NCI-H146 (cell line): ENCODE data around the gene TLR7.

Experiments
- DNase-seq: peaks from one replicate; lab custom pipeline; 2025; lab: John Stamatoyannopoulos, UW

TLR7 gene

DNA sequence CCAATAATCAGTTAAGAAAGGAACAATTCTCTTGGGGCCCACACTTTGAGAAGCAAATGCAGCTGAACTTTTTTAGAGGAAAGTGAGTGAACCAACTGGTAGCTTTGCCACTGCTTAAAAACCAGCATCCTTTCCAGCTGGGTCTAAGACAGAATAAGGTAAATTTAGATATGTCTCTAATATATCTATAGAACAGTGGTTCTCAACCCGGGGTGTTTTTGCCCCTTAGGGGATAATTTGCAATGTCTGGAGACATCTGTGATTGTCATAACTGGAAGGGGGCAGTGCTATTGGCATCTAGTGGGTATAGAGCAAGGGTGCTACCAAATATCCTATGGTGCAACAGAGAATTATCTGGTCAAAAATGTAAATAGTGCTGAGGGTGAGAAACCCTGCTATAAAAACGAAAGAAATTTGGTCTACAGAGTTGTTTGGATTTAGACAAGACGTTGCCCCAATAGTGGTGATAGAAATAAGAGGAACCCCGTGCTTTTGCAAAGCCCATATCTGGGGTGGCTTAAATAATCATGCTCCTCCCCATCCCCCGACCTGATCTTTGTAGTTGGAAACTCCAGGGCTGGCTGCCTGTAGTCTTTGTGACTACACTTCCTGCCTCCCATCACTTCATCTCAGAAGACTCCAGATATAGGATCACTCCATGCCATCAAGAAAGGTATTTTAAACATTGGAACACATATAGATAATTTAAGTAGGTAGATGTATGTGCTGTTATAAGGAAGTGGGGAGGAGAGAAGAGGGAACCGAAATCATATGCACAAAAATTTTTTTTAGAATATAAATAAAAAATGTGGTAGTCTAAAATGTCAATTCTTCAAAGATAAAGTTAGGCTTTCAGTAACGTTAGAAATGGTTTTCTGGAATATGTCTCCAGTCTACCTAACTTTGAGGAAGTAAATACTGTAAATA lies at the start of gene TLR7:
Gene TLR7, plus strand, starts transcription at position 622 of the 927 bp plus-strand sequence. CDS start 507 bp downstream, outside the sequence.
- DNase-seq, result no peak

DNA sequence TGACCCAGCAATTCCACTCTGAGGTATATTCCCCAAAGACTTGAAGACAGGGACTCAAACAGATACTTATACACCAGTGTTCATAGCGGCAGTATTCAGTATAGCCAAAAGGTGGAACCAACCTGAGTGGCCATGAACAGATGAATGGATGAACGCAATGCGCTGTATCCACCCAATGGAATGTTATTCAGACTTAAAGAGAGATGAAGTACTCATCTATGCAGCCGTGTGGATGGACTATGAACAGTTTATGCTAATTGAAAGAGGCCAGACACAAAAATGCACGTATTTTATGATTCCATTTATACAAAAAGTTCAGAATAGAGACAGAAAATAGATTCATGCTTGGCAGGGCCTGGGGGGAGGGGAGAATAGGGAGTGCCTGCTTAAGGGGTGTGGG lies 49.3 kb upstream of the TLR7 start:
- no peak for DNase-seq

DNA sequence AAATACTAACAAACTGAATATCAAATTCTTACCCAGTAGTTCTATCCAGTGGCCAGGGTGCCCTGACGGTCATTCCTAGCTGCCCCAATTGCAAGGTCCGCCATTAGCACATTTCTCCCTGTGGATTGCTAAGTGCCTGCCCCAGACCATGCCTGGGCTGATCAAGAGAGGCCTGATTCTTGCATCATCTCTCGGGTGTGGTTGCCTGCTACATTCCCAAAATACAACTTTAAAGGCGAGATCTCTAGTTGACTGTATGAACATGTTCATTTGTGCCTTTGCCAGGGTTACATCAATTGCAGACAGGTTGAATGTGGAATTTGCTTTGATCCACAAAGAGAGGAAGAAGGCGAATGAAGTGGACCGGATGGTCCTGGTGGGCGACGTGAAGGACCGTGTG lies 47.6 kb upstream of the TLR7 start:
- DNase-seq, result no peak

DNA sequence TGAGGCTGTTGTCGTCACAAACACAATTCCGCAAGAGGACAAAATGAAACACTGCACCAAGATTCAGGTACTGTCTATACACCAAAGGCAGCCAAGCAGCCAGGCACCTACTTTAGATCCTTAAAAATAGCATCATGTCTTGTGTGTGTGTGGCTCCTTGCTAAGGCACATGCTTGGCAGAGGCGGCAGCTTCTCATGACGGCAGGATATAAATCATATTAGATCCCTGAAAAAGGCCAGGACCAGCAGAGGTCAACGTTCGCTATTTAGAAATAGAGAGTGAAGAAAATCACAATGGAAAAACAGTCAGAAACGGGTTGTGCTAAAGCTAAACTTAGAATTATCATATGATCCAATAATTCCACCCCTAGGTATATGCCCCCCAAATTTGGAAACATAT lies 46.1 kb upstream of the TLR7 start:
- no peak for DNase-seq

DNA sequence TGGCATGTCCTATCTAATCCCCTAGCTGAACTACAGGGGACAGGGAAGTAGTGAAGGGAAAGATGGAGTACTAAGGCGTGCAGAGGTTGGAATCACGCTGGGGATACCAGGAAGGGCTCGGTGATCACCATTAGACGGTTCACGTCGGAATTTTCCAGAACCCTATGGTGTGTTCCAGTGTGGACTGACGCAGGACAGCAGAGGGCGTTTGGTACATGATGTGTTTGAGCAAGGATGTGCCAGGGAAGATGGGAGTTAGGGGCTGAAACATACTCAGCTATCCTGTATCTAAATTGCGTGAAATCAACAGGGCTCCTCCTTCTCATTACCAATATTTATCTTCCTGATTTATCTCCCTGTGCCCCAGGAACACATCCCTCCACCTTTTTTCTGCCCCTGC lies 41.9 kb upstream of the TLR7 start:
- no peak for DNase-seq

DNA sequence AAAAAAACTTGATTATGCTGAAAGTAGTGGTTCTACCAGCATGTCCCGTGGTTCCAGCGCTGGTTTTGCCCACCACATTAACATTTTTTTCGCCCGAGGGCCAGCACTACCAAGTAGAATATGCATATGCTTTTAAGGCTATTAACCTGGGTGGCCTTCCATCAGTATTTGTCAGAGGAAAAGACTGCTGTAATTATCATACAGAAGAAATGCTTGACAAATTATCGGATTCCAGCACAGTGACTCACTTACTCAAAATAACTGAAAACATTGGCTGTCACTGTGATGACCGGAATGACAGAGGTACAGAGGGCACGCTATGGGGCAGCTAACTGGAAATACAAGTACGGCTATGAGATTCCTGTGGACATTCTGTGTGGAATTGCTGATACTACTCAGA lies 41.1 kb upstream of the TLR7 start:
- DNase-seq, result no peak

DNA sequence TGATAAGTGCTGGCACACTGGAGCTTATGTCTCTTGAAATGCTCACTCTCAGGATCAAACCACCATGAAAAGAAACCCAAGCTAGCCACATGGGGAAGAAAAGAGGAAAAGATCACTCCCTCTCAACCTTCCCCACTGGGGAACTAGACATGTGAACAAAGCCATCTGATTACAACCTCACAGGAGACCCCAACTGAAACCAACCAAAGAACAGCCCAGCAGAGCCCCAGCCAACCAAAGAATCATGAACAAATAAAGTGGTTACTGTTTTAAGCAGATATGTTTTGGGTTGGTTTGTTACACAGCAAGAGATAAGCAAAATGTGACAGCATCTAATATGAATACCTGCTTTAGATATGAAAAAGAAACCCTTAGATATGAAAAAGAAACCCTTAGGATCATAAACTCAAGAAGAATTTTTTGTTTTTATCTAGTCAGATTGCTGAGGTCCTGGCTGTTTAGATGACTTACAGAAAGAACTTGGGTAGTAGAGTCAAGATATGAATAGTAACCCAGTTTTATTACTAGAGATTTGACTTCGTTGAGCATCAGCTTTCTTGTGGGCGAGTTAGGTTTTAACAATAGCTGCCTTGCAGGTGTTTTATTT lies 23.7 kb upstream of the TLR7 start:
- DNase-seq, result no peak

DNA sequence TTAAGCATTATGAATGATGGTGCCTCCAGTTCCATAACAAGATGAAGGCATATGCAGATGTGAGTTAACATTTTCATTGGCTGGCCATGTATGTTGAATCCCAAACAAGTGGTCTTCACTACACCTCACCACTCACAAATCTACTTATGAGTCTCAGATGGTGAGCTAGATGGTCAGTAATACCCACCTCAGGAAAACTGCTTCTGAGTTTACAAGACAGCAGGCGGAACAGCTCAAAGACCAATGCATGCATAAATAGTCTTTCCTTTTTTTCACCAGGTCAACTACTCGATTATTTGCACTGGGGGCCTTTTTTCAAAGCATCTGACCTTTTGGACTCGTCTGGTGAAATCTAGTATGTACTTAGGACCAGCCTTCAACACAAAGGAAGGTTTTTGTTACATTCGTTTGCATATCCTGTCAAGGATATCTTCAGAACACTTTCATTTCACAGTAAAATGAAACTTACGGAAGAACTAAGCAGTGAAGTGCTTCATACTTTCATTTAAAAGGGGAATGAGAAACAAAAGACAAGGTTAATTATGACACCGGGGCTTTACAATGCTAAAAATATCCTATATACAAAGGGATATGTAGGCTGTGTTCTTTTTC lies 23.1 kb upstream of the TLR7 start:
- peak; percentile 5 for DNase-seq

DNA sequence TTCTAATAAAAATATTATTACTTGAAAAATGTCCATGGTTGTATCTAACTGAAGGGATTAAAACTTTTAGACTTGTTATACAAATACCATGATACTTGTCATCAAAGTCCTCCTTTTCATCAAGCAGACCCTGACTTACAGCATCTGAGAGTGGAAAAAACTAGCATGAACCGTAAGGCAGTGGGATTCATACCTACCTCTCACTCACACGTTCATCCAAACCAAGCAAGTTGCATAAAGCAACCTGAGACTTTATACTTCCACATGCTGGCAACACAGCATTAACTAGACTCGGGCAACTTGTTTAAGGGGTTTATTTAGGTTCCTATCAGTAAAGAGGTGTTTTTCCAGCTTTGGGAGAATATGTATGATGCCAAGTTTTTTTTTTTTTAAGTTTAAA lies 22.6 kb upstream of the TLR7 start:
- no peak for DNase-seq

DNA sequence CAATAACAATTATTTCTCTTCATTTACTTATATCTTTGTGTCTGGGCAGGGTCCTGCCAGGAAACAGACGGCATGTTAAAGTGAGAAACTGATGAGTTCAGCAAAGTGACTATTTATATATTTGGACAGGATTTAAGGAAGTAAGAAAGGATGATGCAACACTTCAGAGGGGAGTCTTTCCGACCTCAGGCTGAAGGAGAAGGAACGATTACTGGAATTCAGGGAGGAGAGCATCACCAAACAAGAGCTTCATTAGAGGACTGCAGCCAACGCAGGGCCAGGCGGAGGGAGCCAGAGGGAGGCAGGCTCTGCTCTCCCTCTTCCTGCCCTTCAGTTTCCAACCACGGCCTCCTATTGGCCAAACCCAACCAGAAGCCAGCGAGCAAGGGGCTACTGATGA lies 1.5 kb upstream of the TLR7 start:
- no peak for DNase-seq

DNA sequence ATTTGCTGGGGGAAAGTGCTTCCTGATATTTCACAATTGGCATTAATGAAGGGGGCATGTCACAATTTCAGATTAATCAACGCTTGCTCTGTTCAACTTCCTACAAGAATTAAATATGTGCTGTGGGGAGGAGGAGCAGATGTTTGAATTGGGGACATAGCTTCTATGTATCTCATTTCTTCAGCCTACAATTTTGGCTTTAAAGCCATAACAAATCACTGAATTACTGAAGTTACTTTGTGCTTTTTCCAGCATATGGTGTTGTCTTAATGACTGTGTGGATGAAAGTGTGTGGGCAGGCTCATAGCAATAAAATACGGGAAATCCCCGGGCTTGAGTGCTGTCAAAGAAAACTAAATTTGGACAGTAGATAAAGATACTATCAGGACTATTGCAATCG lies 813 bp downstream of the TLR7 start:
- DNase-seq, result no peak

DNA sequence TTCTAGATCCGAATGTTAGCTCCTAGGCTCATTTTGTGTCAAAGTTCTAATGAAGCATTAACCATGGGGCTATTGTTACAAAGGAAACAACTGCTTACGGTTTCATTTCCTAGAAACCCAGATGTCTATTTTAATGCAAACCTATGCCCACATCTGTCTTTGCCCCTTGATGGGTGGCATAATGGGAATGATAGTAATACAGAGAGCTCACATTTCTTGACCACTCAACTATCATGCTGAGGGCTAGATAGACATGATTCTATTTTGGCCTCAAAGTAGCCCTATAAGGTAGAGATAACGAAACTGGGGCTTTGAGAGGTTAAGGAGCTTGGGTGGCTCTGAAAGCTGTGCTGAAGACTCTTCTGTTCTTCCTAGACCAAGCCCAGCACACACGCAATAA lies 1.9 kb downstream of the TLR7 start:
- DNase-seq, result no peak

DNA sequence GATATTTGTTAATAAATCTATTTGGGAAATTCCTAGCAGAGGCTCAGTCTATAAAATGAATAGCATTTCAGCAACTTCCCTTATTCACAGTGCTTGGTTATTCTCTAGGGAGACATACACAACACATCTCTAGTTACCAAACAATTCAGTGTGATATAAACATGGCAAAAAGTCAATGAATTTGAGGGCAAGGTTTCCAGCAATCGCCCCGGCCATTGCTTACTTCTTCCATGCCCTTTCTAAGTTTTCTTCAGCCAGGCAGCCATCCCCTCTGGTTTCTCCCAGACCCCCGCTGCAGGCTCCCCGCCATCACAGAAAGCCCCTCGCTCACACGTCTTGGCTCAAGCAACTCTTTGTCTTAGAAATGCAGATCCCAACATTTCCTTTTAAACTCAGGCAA lies 4.4 kb downstream of the TLR7 start:
- DNase-seq, result no peak

DNA sequence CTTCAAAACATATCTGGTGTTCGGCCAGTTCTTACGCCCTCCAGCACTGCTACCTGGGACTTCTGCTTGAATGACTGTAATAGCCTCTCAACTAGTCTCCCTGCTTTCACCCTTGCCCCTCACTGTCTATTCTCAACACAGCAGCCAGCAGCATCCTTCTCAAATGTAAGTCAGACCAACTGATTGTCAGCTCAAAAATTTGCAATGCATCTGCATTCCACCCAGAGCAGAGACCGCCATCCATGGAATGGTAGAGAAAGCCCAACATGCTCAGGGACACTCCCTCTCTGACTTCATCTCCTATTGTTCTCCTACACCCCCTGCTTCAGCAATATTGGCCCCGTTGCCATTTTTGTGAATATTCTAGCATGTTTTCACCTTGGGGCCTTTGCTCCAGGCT lies 5.9 kb downstream of the TLR7 start:
- no peak for DNase-seq

DNA sequence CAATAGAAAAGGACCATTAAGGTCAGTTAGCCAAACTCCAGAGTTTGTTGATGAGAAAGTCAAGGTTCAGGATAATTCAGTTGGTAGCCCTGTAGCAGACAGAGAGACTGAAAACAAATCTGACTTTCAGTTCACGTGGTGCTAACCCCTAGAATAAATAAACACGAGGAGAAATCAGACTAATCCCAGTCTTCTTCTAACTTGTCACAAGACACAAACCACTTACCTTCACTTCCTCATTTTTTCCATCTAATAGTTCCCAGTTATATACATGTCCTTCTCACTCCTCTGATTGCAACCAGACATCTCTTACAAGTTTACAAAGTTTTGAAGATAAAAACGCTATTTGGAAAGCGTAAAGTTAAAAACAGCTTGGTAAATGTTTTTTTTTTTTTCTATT lies 7.7 kb downstream of the TLR7 start:
- DNase-seq, result no peak

DNA sequence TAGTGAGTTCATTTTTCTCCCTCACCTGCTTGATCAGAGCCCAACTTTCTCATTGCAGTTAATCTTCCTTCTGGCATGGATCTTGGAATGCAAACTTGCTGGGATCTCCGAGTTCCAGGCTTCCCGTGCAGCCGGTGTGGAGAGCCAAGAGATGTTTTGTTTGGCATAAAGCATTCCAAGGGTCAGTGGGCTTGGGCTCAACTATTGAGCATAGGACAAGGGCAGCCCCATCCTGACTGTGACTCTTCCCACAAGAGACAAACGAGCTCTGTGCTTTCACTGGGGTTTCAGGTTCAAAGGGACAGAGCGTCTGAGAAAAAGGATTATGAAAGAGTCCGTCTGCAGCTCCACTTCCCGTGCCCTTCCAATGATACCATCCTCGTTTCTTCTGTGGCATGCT lies 10.5 kb downstream of the TLR7 start:
- DNase-seq, result no peak

DNA sequence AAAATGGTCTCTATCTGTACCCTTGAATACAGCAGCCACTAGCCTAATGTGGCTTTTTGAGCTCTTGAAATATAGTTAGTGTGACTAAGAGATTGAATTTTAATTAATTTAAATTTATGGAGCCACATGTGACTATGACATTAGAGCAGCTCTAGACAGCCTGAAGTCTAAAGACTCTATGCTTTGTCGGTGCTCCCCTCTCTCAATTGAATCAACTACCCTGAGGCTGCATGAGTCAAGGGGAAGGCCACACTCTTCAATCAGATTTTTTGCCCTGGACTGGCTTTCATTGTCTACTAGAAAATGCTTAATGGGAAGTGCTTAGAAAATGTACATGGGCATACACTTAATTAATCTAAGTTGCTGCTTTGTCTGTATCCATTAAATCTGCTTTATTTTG lies 11.7 kb downstream of the TLR7 start:
- no peak for DNase-seq

DNA sequence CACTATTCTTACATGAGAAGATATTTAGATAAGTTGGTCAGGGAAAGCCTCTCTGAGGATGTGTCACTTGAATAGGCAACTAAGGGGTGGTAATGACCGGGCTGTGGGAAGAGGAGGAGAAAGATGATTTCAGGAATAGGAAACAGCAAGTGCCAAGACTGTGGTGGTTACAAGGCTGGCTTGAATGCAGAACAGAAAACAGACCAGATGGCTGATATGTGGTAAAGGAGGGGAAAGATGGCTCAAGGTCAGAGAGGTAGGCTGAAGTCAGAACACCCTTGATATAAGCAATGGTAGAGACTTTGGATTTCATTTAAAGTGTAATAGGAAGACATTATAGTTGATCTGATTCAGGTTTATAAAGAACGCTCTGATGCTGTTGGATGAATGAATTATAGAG lies 15.0 kb downstream of the TLR7 start:
- no peak for DNase-seq

DNA sequence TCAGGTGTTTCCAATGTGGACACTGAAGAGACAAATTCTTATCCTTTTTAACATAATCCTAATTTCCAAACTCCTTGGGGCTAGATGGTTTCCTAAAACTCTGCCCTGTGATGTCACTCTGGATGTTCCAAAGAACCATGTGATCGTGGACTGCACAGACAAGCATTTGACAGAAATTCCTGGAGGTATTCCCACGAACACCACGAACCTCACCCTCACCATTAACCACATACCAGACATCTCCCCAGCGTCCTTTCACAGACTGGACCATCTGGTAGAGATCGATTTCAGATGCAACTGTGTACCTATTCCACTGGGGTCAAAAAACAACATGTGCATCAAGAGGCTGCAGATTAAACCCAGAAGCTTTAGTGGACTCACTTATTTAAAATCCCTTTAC lies 18.6 kb downstream of the TLR7 start:
- DNase-seq, result no peak

DNA sequence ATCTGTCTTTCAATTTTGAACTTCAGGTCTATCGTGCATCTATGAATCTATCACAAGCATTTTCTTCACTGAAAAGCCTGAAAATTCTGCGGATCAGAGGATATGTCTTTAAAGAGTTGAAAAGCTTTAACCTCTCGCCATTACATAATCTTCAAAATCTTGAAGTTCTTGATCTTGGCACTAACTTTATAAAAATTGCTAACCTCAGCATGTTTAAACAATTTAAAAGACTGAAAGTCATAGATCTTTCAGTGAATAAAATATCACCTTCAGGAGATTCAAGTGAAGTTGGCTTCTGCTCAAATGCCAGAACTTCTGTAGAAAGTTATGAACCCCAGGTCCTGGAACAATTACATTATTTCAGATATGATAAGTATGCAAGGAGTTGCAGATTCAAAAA lies 19.7 kb downstream of the TLR7 start:
- no peak for DNase-seq

DNA sequence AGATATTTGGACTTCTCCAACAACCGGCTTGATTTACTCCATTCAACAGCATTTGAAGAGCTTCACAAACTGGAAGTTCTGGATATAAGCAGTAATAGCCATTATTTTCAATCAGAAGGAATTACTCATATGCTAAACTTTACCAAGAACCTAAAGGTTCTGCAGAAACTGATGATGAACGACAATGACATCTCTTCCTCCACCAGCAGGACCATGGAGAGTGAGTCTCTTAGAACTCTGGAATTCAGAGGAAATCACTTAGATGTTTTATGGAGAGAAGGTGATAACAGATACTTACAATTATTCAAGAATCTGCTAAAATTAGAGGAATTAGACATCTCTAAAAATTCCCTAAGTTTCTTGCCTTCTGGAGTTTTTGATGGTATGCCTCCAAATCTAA lies 20.3 kb downstream of the TLR7 start:
- DNase-seq, result no peak

DNA sequence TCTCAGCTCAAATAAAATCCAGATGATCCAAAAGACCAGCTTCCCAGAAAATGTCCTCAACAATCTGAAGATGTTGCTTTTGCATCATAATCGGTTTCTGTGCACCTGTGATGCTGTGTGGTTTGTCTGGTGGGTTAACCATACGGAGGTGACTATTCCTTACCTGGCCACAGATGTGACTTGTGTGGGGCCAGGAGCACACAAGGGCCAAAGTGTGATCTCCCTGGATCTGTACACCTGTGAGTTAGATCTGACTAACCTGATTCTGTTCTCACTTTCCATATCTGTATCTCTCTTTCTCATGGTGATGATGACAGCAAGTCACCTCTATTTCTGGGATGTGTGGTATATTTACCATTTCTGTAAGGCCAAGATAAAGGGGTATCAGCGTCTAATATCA lies 20.9 kb downstream of the TLR7 start:
- DNase-seq, result no peak

DNA sequence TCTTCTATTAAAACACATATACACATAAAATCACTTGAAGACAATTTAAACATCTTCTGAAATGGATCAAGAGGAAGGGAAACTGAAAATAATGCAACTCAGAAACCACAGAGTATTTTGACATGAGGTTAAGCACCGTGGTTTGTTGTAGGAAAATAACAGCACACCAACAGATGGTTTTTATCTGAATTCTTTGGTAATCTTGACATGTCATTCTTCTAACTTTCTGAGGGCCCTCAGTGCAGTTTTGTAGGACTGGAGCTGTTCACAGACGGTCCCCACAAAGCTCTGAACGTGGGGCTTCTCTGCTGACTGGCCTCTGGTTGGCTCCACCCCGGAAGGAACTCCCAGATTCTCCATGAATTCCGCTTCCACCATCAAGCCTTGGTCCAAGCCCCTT lies 23.6 kb downstream of the TLR7 start:
- no peak for DNase-seq
